Common myeloid progenitor, CD34-positive (primary cell): ENCODE data around the gene ALDH1A1.
A peak's percentile ranks its signal among the peaks of the same experiment; 100 is the strongest.

Source experiments
- CTCF ChIA-PET: fragments of 350-600 bp; sonication (Branson Sonifier 250); formaldehyde crosslinking; loops from one replicate; lab custom pipeline; 2021; ENCODE audit warnings: antibody characterized with exemption; lab: Charles Lee
- POLR2A ChIA-PET: fragments of 350-600 bp; sonication (Branson Sonifier 250); formaldehyde crosslinking; loops from one replicate; lab custom pipeline; 2021; ENCODE audit warnings: antibody characterized with exemption; lab: Charles Lee
- DNase-seq, 3 donors: peaks; one replicate each; pipeline versions ENCODE4 v3.0.0 to v3.0.0-alpha.2; 2013
- H3K27ac ChIP-seq, 2 experiments: 1 replicate in 1 of 2; 2 replicates in 1 of 2; pipeline ENCODE4 v1.7.0; 2013; ENCODE audit warnings: inconsistent platforms in 2 of 2, low read length in 2 of 2, mild to moderate bottlenecking in 2 of 2, low read depth in 1 of 2, moderate library complexity in 1 of 2; ENCODE audit not compliant: severe bottlenecking in 2 of 2, insufficient read depth in 1 of 2, poor library complexity in 1 of 2
- H3K27me3 ChIP-seq, 5 experiments: replicated peaks in 2 of 5; 1 replicate in 3 of 5; 2 replicates in 2 of 5; pipeline versions ENCODE4 v1.6.1 to v1.7.0; 2013; ENCODE audit warnings: low read length in 4 of 5, mild to moderate bottlenecking in 2 of 5, moderate library complexity in 2 of 5, inconsistent platforms in 1 of 5; ENCODE audit not compliant: insufficient read depth in 5 of 5, control insufficient read depth in 4 of 5
- H3K36me3 ChIP-seq, 4 experiments: 1 replicate in 2 of 4; 2 replicates in 2 of 4; pipeline versions ENCODE4 v1.6.1 to v1.7.0; 2013; ENCODE audit warnings: low read length in 3 of 4, control low read depth in 1 of 4, mild to moderate bottlenecking in 1 of 4; ENCODE audit not compliant: control insufficient read depth in 4 of 4, insufficient read depth in 4 of 4
- H3K4me1 ChIP-seq, 4 experiments: 1 replicate in 3 of 4; 2 replicates in 1 of 4; pipeline versions ENCODE4 v1.6.1 to v1.7.1; 2013; ENCODE audit warnings: low read length in 3 of 4, mild to moderate bottlenecking in 3 of 4, control low read depth in 1 of 4, inconsistent platforms in 1 of 4, moderate library complexity in 1 of 4; ENCODE audit not compliant: control insufficient read depth in 4 of 4, insufficient read depth in 4 of 4; ENCODE audit errors: control extremely low read depth in 1 of 4
- H3K4me3 ChIP-seq, 7 experiments: 1 replicate in 4 of 7; 2 replicates in 3 of 7; pipeline versions ENCODE4 v1.5.1 to v1.7.0; 2013; ENCODE audit warnings: mild to moderate bottlenecking in 7 of 7, low read length in 6 of 7, moderate library complexity in 6 of 7, inconsistent platforms in 2 of 7, low read depth in 2 of 7, control low read depth in 1 of 7; ENCODE audit not compliant: insufficient read depth in 4 of 7, control insufficient read depth in 1 of 7; ENCODE audit errors: extremely low read depth in 1 of 7
- H3K9me3 ChIP-seq, 5 experiments: 1 replicate in 4 of 5; 2 replicates in 1 of 5; pipeline versions ENCODE4 v1.6.1 to v1.7.1; 2013; ENCODE audit warnings: low read length in 4 of 5, mild to moderate bottlenecking in 2 of 5, inconsistent platforms in 1 of 5, low read depth in 1 of 5, moderate library complexity in 1 of 5; ENCODE audit not compliant: control insufficient read depth in 4 of 5, insufficient read depth in 2 of 5; ENCODE audit errors: control extremely low read depth in 1 of 5
- WGBS: methylation state at CpG from one replicate; pipeline ENCODE4 v1.1.5; 2013; ENCODE audit not compliant: insufficient coverage; 5-methylcytosine and 5-hydroxymethylcytosine counted together

Gene ALDH1A1

GRCh38 chr9:72951520-72952380, 1.1 kb downstream of the ALDH1A1 start:
- CTCF ChIA-PET, result interaction anchor here (0.9 to 6.4 kb wide), 3 partner anchors 16 to 70 kb away, joined by 3 to 41 read pairs (median 3); no protein-coding TSS in a partner anchor
- DNase-seq, result peak; percentile 53 to 82 (median 76)
- peak overlapping the region; percentile 59 to 80 for H3K27ac ChIP-seq
- POLR2A ChIA-PET, result interaction anchor here (0.6 to 0.7 kb wide), 2 partner anchors 39 to 1266 kb away, joined by 3 read pairs; no protein-coding TSS in a partner anchor
- no peaks in the 10 kb centered on the region for H3K36me3 ChIP-seq
- H3K9me3 ChIP-seq, result no peaks in the 10 kb centered on the region
- H3K27me3 ChIP-seq, result no peaks in the 10 kb centered on the region
- 5% methylated on average over 2 of the region's 5 CpGs for WGBS
- H3K4me1 ChIP-seq, result peaks cover 28 to 64% (median 44%) of the 10 kb centered on the region in 4 experiments
- peak overlapping the region in 6 of 7 experiments; percentile 62 to 90 (median 76) for H3K4me3 ChIP-seq

- DNase-seq, result peak in 2 of 3 donors; percentile 23 to 38
- Histone ChIP-seq H3K27ac (peak overlapping the region; percentile 29 to 55), H3K27me3 (no peaks in the 10 kb centered on the region), H3K4me3 (peak overlapping the region in 6 of 7 experiments; percentile 62 to 90 (median 76)), H3K4me1 (peaks cover 28 to 71% (median 44%) of the 10 kb centered on the region in 4 experiments), H3K36me3 (no peaks in the 10 kb centered on the region), H3K9me3 (no peaks in the 10 kb centered on the region)
- 7% methylated on average over 3 of the region's 7 CpGs for WGBS
- POLR2A ChIA-PET, result interaction anchor here (0.6 kb wide), 1 partner anchor 1266 kb away, joined by 3 read pairs; no protein-coding TSS in a partner anchor
- CTCF ChIA-PET, result interaction anchor here (1.2 to 6.4 kb wide), 2 partner anchors 40 to 71 kb away, joined by 3 to 41 read pairs; no protein-coding TSS in a partner anchor
Measured at GRCh38 chr9:72950875-72951442, 1.9 kb downstream of the ALDH1A1 start.

DNA sequence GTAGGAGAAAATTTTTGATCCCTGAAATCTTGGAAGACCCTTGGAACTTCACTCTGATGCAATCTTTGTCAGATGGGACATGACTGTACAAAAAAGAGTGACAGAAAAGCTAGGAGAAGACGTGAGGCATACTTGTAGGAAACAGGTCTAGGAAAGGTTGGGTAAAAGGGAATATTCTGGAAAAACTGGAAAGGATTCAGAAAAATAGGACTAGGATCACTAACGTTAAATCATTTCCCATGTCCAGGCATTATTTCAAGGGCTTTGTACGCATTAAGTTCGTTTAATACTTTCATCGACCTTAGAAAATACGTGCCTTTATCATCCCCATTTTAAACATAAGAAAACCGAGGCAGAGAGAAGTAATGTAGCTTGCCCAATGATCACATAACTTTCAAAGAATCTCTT, 2.9 kb downstream of the ALDH1A1 start:
- peaks cover 28 to 80% (median 47%) of the 10 kb centered on the region in 4 experiments for H3K4me1 ChIP-seq
- no peaks in the 10 kb centered on the region for H3K9me3 ChIP-seq
- no peaks in the 10 kb centered on the region for H3K27me3 ChIP-seq
- DNase-seq, result no peak
- peak overlapping the region in 2 of 7 experiments; percentile 33 to 88 for H3K4me3 ChIP-seq
- POLR2A ChIA-PET, result interaction anchor here (0.5 to 0.6 kb wide), 2 partner anchors 23 to 59 kb away, joined by 3 read pairs; no protein-coding TSS in a partner anchor
- no peaks in the 10 kb centered on the region for H3K36me3 ChIP-seq
- 79% methylated on average over 6 of the region's 7 CpGs for WGBS
- CTCF ChIA-PET, result interaction anchor here (0.6 to 6.4 kb wide), 6 partner anchors 28 to 72 kb away, joined by 3 to 41 read pairs (median 4); no protein-coding TSS in a partner anchor
- peak overlapping the region in 1 of 2 experiments; percentile 55 for H3K27ac ChIP-seq

- Histone ChIP-seq H3K27ac (peak overlapping the region in 1 of 2 experiments; percentile 69), H3K9me3 (no peaks in the 10 kb centered on the region), H3K4me1 (peaks cover 28 to 80% (median 47%) of the 10 kb centered on the region in 4 experiments), H3K36me3 (no peaks in the 10 kb centered on the region), H3K4me3 (peak overlapping the region in 5 of 7 experiments; percentile 4 to 61 (median 19)), H3K27me3 (no peaks in the 10 kb centered on the region)
- CTCF ChIA-PET, result interaction anchor here (1.4 to 6.4 kb wide), 4 partner anchors 34 to 78 kb away, joined by 4 to 41 read pairs (median 4); no protein-coding TSS in a partner anchor
- no CpG with 5 or more reads among the region's 1 CpG for WGBS
- POLR2A ChIA-PET, result interaction anchor here (0.5 kb wide), 1 partner anchor 24 kb away, joined by 3 read pairs; no protein-coding TSS in a partner anchor
- DNase-seq, result peak in 2 of 3 donors; percentile 29 to 34
Measured at GRCh38 chr9:72949244-72949582, 3.6 kb downstream of the ALDH1A1 start.

DNA sequence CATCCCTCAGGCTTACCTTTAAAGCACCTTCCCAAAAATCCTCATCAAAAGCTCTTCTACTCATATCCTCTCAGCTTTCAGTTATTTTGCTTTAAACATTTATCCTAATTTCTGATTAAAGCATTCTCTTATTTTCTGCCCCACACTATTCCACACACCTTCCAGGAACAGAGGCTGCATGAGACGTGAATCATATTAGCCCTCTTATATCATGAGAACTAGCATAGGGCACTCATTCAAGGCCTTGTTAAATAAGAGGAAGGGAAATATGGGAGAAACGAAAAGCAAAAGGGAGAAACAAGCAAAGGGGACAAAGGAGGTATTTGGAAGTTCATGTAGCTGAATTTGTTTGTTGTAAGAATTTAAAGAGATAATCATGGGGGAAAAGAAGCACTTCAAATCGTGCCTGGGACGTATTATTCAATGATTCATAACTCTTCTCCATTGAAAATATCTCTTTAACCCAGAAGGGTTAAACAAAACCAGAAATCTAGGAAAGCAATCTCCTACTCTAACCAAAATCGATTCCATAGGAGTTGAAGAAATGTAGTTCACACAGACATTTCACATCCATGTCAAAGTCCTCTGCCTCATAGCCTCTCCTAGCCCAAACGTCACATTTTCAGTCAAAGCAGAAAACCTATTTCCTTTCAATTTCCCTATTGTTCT, 4.1 kb downstream of the ALDH1A1 start:
- Histone ChIP-seq H3K4me3 (peak overlapping the region in 5 of 7 experiments; percentile 23 to 61 (median 53)), H3K27me3 (no peaks in the 10 kb centered on the region), H3K27ac (peak overlapping the region in 1 of 2 experiments; percentile 69), H3K4me1 (peaks cover 25 to 76% (median 45%) of the 10 kb centered on the region in 4 experiments), H3K36me3 (no peaks in the 10 kb centered on the region), H3K9me3 (no peaks in the 10 kb centered on the region)
- 7% methylated on average over 3 of the region's 6 CpGs for WGBS
- CTCF ChIA-PET, result interaction anchor here (1.3 to 6.4 kb wide), 7 partner anchors 12 to 78 kb away, joined by 4 to 41 read pairs (median 4); no protein-coding TSS in a partner anchor
- POLR2A ChIA-PET, result no interaction called here
- peak in 1 of 3 donors; percentile 10 for DNase-seq

DNA sequence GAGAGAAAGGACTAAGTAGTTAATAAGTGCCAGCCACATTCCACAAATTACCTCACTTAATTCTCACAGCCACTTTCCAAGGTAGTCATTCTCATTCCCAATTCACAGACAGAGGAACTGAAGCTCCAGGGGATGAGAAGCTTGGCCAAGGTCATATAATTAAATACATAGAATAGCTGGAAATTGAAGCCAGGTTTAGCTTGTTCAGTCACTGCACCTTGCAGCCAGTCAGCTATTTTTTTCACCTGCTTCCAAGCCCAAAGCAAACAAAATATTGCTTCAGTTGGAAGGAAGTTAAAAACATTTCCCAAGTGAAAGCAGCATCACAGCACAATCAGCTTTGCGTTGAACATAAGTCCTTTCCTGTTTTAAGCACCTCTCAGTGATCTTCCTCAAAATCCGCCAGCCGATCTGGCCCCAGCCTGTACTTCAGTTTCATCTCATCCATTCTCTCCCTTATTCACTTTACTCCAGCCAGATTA, 4.8 kb downstream of the ALDH1A1 start:
- Histone ChIP-seq H3K27ac (peak overlapping the region in 1 of 2 experiments; percentile 69), H3K27me3 (no peaks in the 10 kb centered on the region), H3K9me3 (no peaks in the 10 kb centered on the region), H3K4me1 (peaks cover 25 to 69% (median 40%) of the 10 kb centered on the region in 4 experiments), H3K4me3 (peak overlapping the region in 5 of 7 experiments; percentile 23 to 61 (median 53)), H3K36me3 (no peaks in the 10 kb centered on the region)
- DNase-seq, result peak in 2 of 3 donors; percentile 38 to 47
- ChIA-PET POLR2A (no interaction called here), CTCF (interaction anchor here (1.3 to 6.4 kb wide), 6 partner anchors 11 to 77 kb away, joined by 4 to 41 read pairs (median 4); no protein-coding TSS in a partner anchor)
- WGBS, result 2% methylated on average over 3 of the region's 3 CpGs
